Erythroblast (primary cell): ENCODE data around the gene MED13L.

Experiments
- GATA1 ChIP-seq: IDR thresholded peaks from 2 replicates; pipeline ENCODE4 v1.6.1; 2011; ENCODE audit warnings: low read depth, mild to moderate bottlenecking, control low read depth, low read length, moderate library complexity
- POLR2A ChIP-seq: IDR thresholded peaks from 2 replicates; pipeline ENCODE4 v1.6.1; 2011; ENCODE audit warnings: mild to moderate bottlenecking, low read length

DNA sequence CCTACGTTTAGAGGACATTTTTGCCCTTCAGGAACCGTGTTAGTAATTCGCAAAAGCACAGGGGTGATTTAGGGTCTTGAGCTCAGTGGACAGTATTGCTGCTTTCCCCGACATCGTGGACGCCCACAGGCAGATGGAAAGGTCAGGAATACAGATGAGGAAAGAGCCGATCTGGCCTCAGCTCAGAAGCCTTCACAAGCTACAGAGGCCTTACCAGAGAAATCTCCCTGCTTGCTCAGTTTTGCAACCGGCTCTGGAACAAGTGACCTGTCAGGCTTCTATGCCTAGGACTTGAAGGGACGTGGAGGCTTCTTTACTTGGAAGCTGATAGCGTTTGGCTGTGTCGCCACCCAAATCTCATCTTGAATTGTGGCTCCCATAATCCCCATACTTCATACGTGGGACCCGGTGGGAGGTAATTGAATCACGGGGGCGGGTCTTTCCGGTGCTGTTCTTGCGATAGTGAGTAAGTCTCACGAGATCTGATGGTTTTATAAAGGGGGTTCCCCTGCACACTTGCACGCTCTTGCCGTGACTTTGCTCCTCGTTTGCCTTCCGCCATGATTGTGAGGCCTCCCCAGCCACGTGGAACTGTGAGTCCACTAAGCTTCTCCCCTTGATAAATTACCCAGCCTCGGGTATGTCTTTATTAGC lies 332.5 kb downstream of the MED13L start:
- TF ChIP-seq POLR2A: no peak
- TF ChIP-seq GATA1: no peak
